IMR-90 (cell line): Measurements from ENCODE around the gene PGA4. TPM values are rescaled to one million over a fixed set of nuclear protein-coding genes. Genes with fewer than 3 reads are reported as not detected.

Experiments used
- ATAC-seq: fragments of 200-7000 bp; cut with Tn5 transposase; 2 replicates; pipeline ENCODE4 v1.9.1; 2020; ENCODE audit warnings: low read depth, mild to moderate bottlenecking, moderate library complexity
- BruUV-seq: library from RNA; stranded (reverse); fragments of 400-500 nt; replicated peaks from 2 replicates; lab custom pipeline; 2021; lab: Mats Ljungman, UMichigan
- CTCF ChIA-PET: fragments of 300-600 bp; formaldehyde crosslinking; extraction: SDS; loops from one replicate; lab custom pipeline; 2021; ENCODE audit warnings: antibody characterized with exemption; lab: Yijun Ruan, JAX
- POLR2A ChIA-PET: fragments of 300-600 bp; sonication (Branson Sonifier 250); formaldehyde crosslinking; loops from one replicate; lab custom pipeline; 2022; ENCODE audit warnings: antibody characterized with exemption; ENCODE audit not compliant: unreplicated experiment; lab: Charles Lee
- DNase-seq: peaks from one replicate; pipeline ENCODE4 v3.0.0; 2013
- H2AFZ ChIP-seq: replicated peaks from 2 replicates; pipeline ENCODE3; 2013; ENCODE audit warnings: low read length, mild to moderate bottlenecking; ENCODE audit not compliant: poor library complexity
- H2AK5ac ChIP-seq: 2 replicates; pipeline ENCODE4 v1.6.1; 2013; ENCODE audit warnings: low read depth, low read length, inconsistent platforms
- H2AK9ac ChIP-seq: replicated peaks from 2 replicates; pipeline ENCODE3; 2013; ENCODE audit warnings: mild to moderate bottlenecking, low read depth, low read length, moderate library complexity; ENCODE audit not compliant: poor library complexity
- H2BK120ac ChIP-seq: 2 replicates; pipeline ENCODE4 v1.6.1; 2013; ENCODE audit warnings: low read depth, low read length, inconsistent platforms
- H2BK15ac ChIP-seq: 3 replicates; pipeline ENCODE4 v1.6.1; 2013; ENCODE audit warnings: low read depth, low read length, inconsistent platforms
- H2BK20ac ChIP-seq: 2 replicates; pipeline ENCODE4 v1.6.1; 2013; ENCODE audit warnings: low read depth, mild to moderate bottlenecking, inconsistent platforms, low read length, moderate library complexity
- H2BK5ac ChIP-seq: 2 replicates; pipeline ENCODE4 v1.6.1; 2013; ENCODE audit warnings: mild to moderate bottlenecking, low read depth, low read length, inconsistent platforms; ENCODE audit not compliant: poor library complexity, severe bottlenecking
- H3K14ac ChIP-seq: replicated peaks from 2 replicates; pipeline ENCODE4 v1.6.1; 2013; ENCODE audit warnings: low read depth, low read length, inconsistent platforms
- H3K18ac ChIP-seq: 2 replicates; pipeline ENCODE4 v1.6.1; 2013; ENCODE audit warnings: low read depth, low read length, control low read depth
- H3K23ac ChIP-seq: 2 replicates; pipeline ENCODE4 v1.6.1; 2013; ENCODE audit warnings: low read depth, low read length, inconsistent platforms
- H3K27ac ChIP-seq: 2 replicates; pipeline ENCODE4 v1.5.1; 2013; ENCODE audit warnings: mild to moderate bottlenecking, control low read depth, low read length; ENCODE audit not compliant: insufficient read depth
- H3K27me3 ChIP-seq: 2 replicates; pipeline ENCODE4 v1.6.1; 2013; ENCODE audit warnings: low read length; ENCODE audit not compliant: control insufficient read depth, insufficient read depth
- H3K36me3 ChIP-seq: 2 replicates; pipeline ENCODE4 v1.6.1; 2013; ENCODE audit warnings: low read length, mixed read lengths; ENCODE audit not compliant: control insufficient read depth, insufficient read depth
- H3K4ac ChIP-seq: 2 replicates; pipeline ENCODE4 v1.6.1; 2013; ENCODE audit warnings: low read depth, low read length, inconsistent platforms
- H3K4me1 ChIP-seq: 2 replicates; pipeline ENCODE4 v1.6.1; 2013; ENCODE audit warnings: low read length, mixed read lengths; ENCODE audit not compliant: control insufficient read depth, insufficient read depth
- H3K4me2 ChIP-seq: 2 replicates; pipeline ENCODE4 v1.6.1; 2013; ENCODE audit warnings: low read depth, mild to moderate bottlenecking, control low read depth, low read length, moderate library complexity
- H3K4me3 ChIP-seq: 2 replicates; pipeline ENCODE4 v1.5.1; 2013; ENCODE audit warnings: low read depth, mild to moderate bottlenecking, control low read depth, low read length, moderate library complexity; ENCODE audit not compliant: insufficient read depth
- H3K56ac ChIP-seq: 2 replicates; pipeline ENCODE4 v1.6.1; 2013; ENCODE audit warnings: low read length, inconsistent platforms; ENCODE audit not compliant: insufficient read depth; ENCODE audit errors: extremely low read depth
- H3K79me1 ChIP-seq, 2 experiments: 2 replicates each; pipeline ENCODE4 v1.6.1; 2013; ENCODE audit warnings: low read length in 2 of 2, inconsistent platforms in 1 of 2, low read depth in 1 of 2
- H3K9ac ChIP-seq: 2 replicates; pipeline ENCODE4 v1.6.1; 2013; ENCODE audit warnings: low read depth, low read length, control low read depth
- H3K9me1 ChIP-seq: 2 replicates; pipeline ENCODE4 v1.6.1; 2013; ENCODE audit warnings: low read length, inconsistent platforms; ENCODE audit not compliant: insufficient read depth
- H3K9me3 ChIP-seq: 2 replicates; pipeline ENCODE4 v1.6.1; 2013; ENCODE audit warnings: low read length; ENCODE audit not compliant: control insufficient read depth, insufficient read depth
- H4K20me1 ChIP-seq: 2 replicates; pipeline ENCODE4 v1.6.1; 2013; ENCODE audit warnings: low read length, inconsistent platforms; ENCODE audit not compliant: insufficient read depth
- H4K5ac ChIP-seq: 2 replicates; pipeline ENCODE4 v1.6.1; 2013; ENCODE audit warnings: mild to moderate bottlenecking, low read depth, low read length, control low read depth
- H4K8ac ChIP-seq, 2 experiments: 2 replicates each; pipeline ENCODE4 v1.6.1; 2013; ENCODE audit warnings: low read depth in 2 of 2, low read length in 2 of 2, control low read depth in 1 of 2, inconsistent platforms in 1 of 2
- H4K91ac ChIP-seq: 2 replicates; pipeline ENCODE4 v1.6.1; 2013; ENCODE audit warnings: low read depth, low read length, inconsistent platforms; ENCODE audit not compliant: insufficient read depth
- BHLHE40 ChIP-seq: fragments of 150-350 bp; IDR thresholded peaks from 2 replicates; pipeline ENCODE4 v1.6.1; 2016; ENCODE audit warnings: mild to moderate bottlenecking, low read depth, low read length
- CEBPB ChIP-seq: IDR thresholded peaks from 2 replicates; pipeline ENCODE4 v1.6.1; 2012; ENCODE audit warnings: low read depth, low read length, improper control_type of control experiment
- CTCF ChIP-seq: conservative IDR thresholded peaks from 2 replicates; pipeline ENCODE4 v1.5.1; 2012; ENCODE audit warnings: mild to moderate bottlenecking, low read depth, low read length, improper control_type of control experiment
- MAFK ChIP-seq: IDR thresholded peaks from 2 replicates; pipeline ENCODE4 v1.6.1; 2012; ENCODE audit warnings: low read depth, low read length, improper control_type of control experiment
- MAZ ChIP-seq: IDR thresholded peaks from 2 replicates; pipeline ENCODE4 v1.6.1; 2012; ENCODE audit warnings: low read depth, mild to moderate bottlenecking, low read length, improper control_type of control experiment, moderate library complexity, borderline replicate concordance
- MXI1 ChIP-seq: IDR thresholded peaks from 2 replicates; pipeline ENCODE4 v1.6.1; 2012; ENCODE audit warnings: low read depth, mild to moderate bottlenecking, low read length, moderate library complexity, borderline replicate concordance
- NFE2L2 ChIP-seq: fragments of 150-350 bp; IDR thresholded peaks from 2 replicates; pipeline ENCODE4 v1.6.1; 2016; ENCODE audit warnings: low read depth, mild to moderate bottlenecking, low read length
- POLR2A ChIP-seq: IDR thresholded peaks from 2 replicates; pipeline ENCODE4 v1.6.1; 2012; ENCODE audit warnings: mild to moderate bottlenecking, low read depth, low read length
- RAD21 ChIP-seq: IDR thresholded peaks from 2 replicates; pipeline ENCODE4 v1.6.1; 2012; ENCODE audit warnings: low read length, improper control_type of control experiment
- RCOR1 ChIP-seq: IDR thresholded peaks from 2 replicates; pipeline ENCODE4 v1.6.1; 2012; ENCODE audit warnings: mild to moderate bottlenecking, low read length, improper control_type of control experiment; ENCODE audit not compliant: insufficient replicate concordance
- RFX5 ChIP-seq: IDR thresholded peaks from 2 replicates; pipeline ENCODE4 v1.8.0; 2012; ENCODE audit warnings: low read depth, mild to moderate bottlenecking, low read length, moderate library complexity
- SMC3 ChIP-seq: fragments of 150-350 bp; IDR thresholded peaks from 2 replicates; pipeline ENCODE4 v1.6.1; 2016; ENCODE audit warnings: low read depth, mild to moderate bottlenecking, antibody characterized with exemption, low read length, moderate library complexity
- WGBS, 2 experiments: methylation state at CpG; one replicate each; pipeline versions ENCODE4 v1.1.5 to v1.1.7; 2013; ENCODE audit warnings: missing lambda C conversion rate in 2 of 2; ENCODE audit not compliant: insufficient read length in 1 of 2; ENCODE audit errors: extremely low coverage in 2 of 2; 5-methylcytosine and 5-hydroxymethylcytosine counted together
- dilution Hi-C: fragments of 300-500 bp; cut with HindIII; formaldehyde crosslinking; loops from one replicate; pipeline ENCODE4 v1.14.3; 2018; ENCODE audit warnings: low sequenced_read_pairs; ENCODE audit not compliant: unreplicated experiment
- in situ Hi-C: fragments of 300-500 bp; cut with MboI; formaldehyde crosslinking; loops from 3 replicates; pipeline ENCODE4 v1.14.3; 2019; ENCODE audit warnings: low sequenced_read_pairs, inconsistent platforms, mixed read lengths
- intact Hi-C: fragments of 100-400 bp; cut with micrococcal nuclease; formaldehyde crosslinking; loops from 2 replicates; pipeline ENCODE4 v1.10.0; 2022
- polyA plus RNA-seq, 3 experiments: library from polyadenylated mRNA; depleted of rRNA; stranded (reverse); fragments of >200 nt; gene quantifications; 2 replicates each; pipeline ENCODE4 v1.2.3, GENCODE V29; 2012; ENCODE audit warnings: low replicate concordance in 1 of 3
- total RNA-seq: library from RNA; depleted of rRNA; stranded (reverse); fragments of >200 nt; gene quantifications from 2 replicates; pipeline ENCODE4 v1.2.3, GENCODE V29; 2012
- TF ChIP-seq, protein P1 (sequence below): fragments of 150-350 bp; IDR thresholded peaks from 2 replicates; pipeline ENCODE4 v1.6.1; 2016; ENCODE audit warnings: low read depth, mild to moderate bottlenecking, low read length, moderate library complexity, borderline replicate concordance
- TF ChIP-seq, protein P2 (sequence below): fragments of 150-350 bp; IDR thresholded peaks from 2 replicates; pipeline ENCODE4 v1.6.1; 2017; ENCODE audit warnings: mild to moderate bottlenecking, antibody characterized with exemption, low read length, low read depth

The PGA4 gene
- total and polyA plus RNA-seq, 2 of the 4 experiments (the other 2 are of a cell fraction) = not detected

DNA sequence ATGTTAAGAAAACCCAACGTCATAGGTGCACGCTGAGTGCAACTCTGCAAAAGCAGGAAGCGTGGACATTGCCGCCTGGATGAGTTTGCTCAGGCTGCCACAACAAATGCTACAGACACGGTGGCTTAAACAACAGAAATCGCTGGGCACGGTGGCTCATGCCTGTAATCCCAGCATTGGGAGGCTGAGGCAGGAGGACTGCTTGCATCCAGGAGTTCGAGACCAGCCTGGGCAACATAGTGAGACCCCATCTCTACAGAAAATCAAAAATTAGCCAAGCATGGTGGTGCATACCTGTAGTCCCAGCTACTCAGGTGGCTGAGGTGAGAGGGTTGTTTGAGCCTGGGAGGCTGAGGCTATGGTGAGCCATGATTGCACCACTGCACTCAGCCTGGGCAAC, 32.2 kb upstream of the PGA4 start:
- H3K9me1 ChIP-seq = no peaks in the 10 kb centered on the region
- no peak overlapping the region for H3K4me3 ChIP-seq
- WGBS, 2 experiments = 83% methylated on average over 7 of the region's 8 CpGs; no CpG with 5 or more reads in 1 of the 2 experiments
- intact Hi-C loops (no loop called here), dilution Hi-C loops (no loop called here), in situ Hi-C loops (loop anchor here (5.0 kb wide), 2 partner anchors 63 to 67 kb away; no protein-coding TSS in a partner anchor)
- H4K5ac ChIP-seq = no peak overlapping the region
- H2AK9ac ChIP-seq = no peak overlapping the region
- TF ChIP-seq CTCF (no peak), NFE2L2 (no peak), RAD21 (no peak), RFX5 (no peak), RCOR1 (no peak), POLR2A (no peak), MAZ (no peak), MXI1 (no peak), MAFK (no peak), SMC3 (no peak), BHLHE40 (no peak), CEBPB (no peak)
- TF ChIP-seq, protein P1, sequence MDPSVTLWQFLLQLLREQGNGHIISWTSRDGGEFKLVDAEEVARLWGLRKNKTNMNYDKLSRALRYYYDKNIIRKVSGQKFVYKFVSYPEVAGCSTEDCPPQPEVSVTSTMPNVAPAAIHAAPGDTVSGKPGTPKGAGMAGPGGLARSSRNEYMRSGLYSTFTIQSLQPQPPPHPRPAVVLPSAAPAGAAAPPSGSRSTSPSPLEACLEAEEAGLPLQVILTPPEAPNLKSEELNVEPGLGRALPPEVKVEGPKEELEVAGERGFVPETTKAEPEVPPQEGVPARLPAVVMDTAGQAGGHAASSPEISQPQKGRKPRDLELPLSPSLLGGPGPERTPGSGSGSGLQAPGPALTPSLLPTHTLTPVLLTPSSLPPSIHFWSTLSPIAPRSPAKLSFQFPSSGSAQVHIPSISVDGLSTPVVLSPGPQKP = no peak
- TF ChIP-seq, protein P2, sequence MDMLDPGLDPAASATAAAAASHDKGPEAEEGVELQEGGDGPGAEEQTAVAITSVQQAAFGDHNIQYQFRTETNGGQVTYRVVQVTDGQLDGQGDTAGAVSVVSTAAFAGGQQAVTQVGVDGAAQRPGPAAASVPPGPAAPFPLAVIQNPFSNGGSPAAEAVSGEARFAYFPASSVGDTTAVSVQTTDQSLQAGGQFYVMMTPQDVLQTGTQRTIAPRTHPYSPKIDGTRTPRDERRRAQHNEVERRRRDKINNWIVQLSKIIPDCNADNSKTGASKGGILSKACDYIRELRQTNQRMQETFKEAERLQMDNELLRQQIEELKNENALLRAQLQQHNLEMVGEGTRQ = no peak
- CTCF ChIA-PET = no interaction called here
- ATAC-seq (no peak), DNase-seq (no peak)
- H4K20me1 ChIP-seq = no peaks in the 10 kb centered on the region
- H4K8ac ChIP-seq = no peak overlapping the region
- H3K79me1 ChIP-seq = no peaks in the 10 kb centered on the region
- H3K14ac ChIP-seq = no peak overlapping the region
- H3K9ac ChIP-seq = no peak overlapping the region
- H2BK15ac ChIP-seq = no peak overlapping the region
- no peak overlapping the region for H3K27ac ChIP-seq
- peaks cover 1% of the 10 kb centered on the region; the same call in 1 of the 2 replicates for H3K9me3 ChIP-seq
- H3K18ac ChIP-seq = no peak overlapping the region
- no peak overlapping the region for H3K4me2 ChIP-seq
- no peak overlapping the region for H3K4ac ChIP-seq
- peaks cover 10% of the 10 kb centered on the region for H3K27me3 ChIP-seq
- no peaks in the 10 kb centered on the region for H3K4me1 ChIP-seq
- POLR2A ChIA-PET = interaction anchor here (0.7 kb wide), 1 partner anchor 158 kb away, joined by 4 read pairs; no protein-coding TSS in a partner anchor
- no peak overlapping the region for H3K56ac ChIP-seq
- no peaks in the 10 kb centered on the region for H3K36me3 ChIP-seq
- H2BK120ac ChIP-seq = no peak overlapping the region
- no peak overlapping the region for H3K23ac ChIP-seq
- no peak overlapping the region for H2BK5ac ChIP-seq
- H2AFZ ChIP-seq = no peak overlapping the region
- BruUV-seq = no TSS peak
- H4K91ac ChIP-seq = no peak overlapping the region
- H2AK5ac ChIP-seq = no peak overlapping the region
- H2BK20ac ChIP-seq = no peak overlapping the region
